GM12874 (cell line): ENCODE measurements around the gene KIF5C.

Experiments used
- TF ChIP-seq, protein P1 (sequence below): IDR thresholded peaks from 2 replicates; pipeline ENCODE4 v1.5.1; 2011; ENCODE audit warnings: low read depth, mild to moderate bottlenecking, control low read depth, low read length, moderate library complexity; ENCODE audit not compliant: insufficient read depth

KIF5C gene

GRCh38 chr2:148874868-148875341 lies at the start of gene KIF5C:
Gene KIF5C (plus strand): TSS chr2:148875227. CDS start chr2:148875618, 391 bp downstream.
- TF ChIP-seq, protein P1, sequence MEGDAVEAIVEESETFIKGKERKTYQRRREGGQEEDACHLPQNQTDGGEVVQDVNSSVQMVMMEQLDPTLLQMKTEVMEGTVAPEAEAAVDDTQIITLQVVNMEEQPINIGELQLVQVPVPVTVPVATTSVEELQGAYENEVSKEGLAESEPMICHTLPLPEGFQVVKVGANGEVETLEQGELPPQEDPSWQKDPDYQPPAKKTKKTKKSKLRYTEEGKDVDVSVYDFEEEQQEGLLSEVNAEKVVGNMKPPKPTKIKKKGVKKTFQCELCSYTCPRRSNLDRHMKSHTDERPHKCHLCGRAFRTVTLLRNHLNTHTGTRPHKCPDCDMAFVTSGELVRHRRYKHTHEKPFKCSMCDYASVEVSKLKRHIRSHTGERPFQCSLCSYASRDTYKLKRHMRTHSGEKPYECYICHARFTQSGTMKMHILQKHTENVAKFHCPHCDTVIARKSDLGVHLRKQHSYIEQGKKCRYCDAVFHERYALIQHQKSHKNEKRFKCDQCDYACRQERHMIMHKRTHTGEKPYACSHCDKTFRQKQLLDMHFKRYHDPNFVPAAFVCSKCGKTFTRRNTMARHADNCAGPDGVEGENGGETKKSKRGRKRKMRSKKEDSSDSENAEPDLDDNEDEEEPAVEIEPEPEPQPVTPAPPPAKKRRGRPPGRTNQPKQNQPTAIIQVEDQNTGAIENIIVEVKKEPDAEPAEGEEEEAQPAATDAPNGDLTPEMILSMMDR: no peak

DNA sequence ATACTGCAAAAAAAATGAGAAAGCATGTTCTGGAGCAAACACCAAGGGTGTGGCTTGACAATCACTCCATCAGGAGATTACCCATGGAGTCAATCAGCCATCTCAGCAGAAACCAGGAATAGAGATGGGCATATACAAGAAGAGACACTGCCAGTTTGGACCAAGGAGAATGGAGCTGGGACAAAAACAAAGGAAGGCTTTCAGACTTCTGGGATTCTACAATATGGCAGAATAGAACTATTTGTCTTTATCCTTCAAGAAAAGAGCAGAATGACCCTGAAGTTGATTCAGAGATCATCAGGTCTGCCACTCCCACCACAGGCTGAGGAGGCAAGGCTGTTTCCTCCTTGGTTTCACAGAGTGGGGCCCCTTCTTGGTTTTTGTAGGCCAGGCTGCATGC lies 48.2 kb upstream of the KIF5C start:
- TF ChIP-seq, protein P1: no peak

GRCh38 chr2:148828941-148829340 lies 46.1 kb upstream of the KIF5C start:
- TF ChIP-seq, protein P1: no peak

DNA sequence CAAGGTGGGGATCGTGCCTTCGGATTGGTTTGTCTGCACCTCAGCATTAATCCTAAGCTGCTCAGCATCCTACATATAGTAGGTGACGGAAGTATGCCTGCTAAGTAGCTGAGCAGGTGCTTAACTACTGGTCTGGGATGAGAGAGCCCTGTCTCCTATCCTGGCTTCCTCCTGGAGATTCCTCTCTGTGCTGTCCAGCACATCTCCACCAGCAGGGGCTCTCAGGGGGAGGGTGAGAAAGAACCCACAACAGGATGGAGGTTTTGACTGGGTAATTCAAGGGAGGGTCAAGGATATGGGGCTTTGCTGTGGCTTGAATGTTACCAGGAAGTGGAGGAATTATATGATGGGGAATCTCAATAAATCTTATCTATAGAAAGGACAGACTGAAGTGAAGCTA lies 45.4 kb upstream of the KIF5C start:
- TF ChIP-seq, protein P1: no peak

DNA sequence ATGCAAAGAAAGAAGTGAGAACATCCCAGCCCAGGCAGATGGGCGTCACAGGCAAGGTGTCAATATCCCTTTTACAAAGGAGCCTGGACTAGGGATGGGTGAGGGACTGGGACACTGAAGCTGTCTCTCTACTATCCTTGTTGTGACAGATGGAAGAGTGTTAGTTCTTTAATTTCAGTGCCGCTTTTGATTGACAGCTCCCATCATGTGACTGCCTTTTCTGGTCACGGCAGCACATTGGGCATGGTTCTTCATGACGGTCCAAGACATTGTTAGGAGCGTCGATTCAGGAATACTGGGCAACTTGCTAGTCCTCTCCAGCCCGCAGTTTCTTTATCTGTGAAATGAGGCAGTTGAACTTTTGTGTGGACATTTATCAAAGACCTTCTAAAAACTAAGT lies 42.4 kb upstream of the KIF5C start:
- TF ChIP-seq, protein P1: no peak

GRCh38 chr2:148842050-148842449 lies 33.0 kb upstream of the KIF5C start:
- TF ChIP-seq, protein P1: no peak

GRCh38 chr2:148848146-148848545 lies 26.9 kb upstream of the KIF5C start:
- TF ChIP-seq, protein P1: no peak
